Activated T-helper 1 cell treated with anti-CD3 and anti-CD28 coated beads, Interleukin-2, amount 50 U/mL, for 16 hours (primary cell): ENCODE results near the gene GPSM3.
A peak's percentile ranks its signal among the peaks of the same experiment; 100 is the strongest.
"Not testable (repeated sequence)": the region's sequence is repeated elsewhere in the genome, so short reads cannot be mapped to it uniquely, and the experiment has no call there.

Experiments
- DNase-seq, 2 donors: peaks; one replicate each; pipeline ENCODE4 v3.0.0-alpha.2; 2020; ENCODE audit warnings: low read depth in 1 of 2, low spot score in 1 of 2

GPSM3 gene

GRCh38 chr6:32152769-32153563 is 39.5 kb downstream of the GPSM3 start:
- DNase-seq: no peak

- DNase-seq: no peak
Measured at GRCh38 chr6:32151863-32152768, 40.3 kb downstream of the GPSM3 start, which contains the start of gene PRRT1. PRRT1 (minus strand) TSS chr6:32151939; CDS start chr6:32151827, 112 bp downstream.

- DNase-seq: no peak
Measured at GRCh38 chr6:32151181-32151862, 41.1 kb downstream of the GPSM3 start.

GRCh38 chr6:32149932-32150870 is 42.2 kb downstream of the GPSM3 start:
- no peak for DNase-seq

- DNase-seq: no peak
Measured at GRCh38 chr6:32149092-32149755, 43.2 kb downstream of the GPSM3 start.

GRCh38 chr6:32148289-32149091 is 44.0 kb downstream of the GPSM3 start:
- DNase-seq: peak; percentile 25 to 52

- DNase-seq: no peak
Measured at GRCh38 chr6:32147401-32148132, 44.9 kb downstream of the GPSM3 start.

- no peak for DNase-seq
Measured at GRCh38 chr6:32146687-32147086, 45.8 kb downstream of the GPSM3 start.

- no peak for DNase-seq
Measured at GRCh38 chr6:32146287-32146686, 46.2 kb downstream of the GPSM3 start.

- not testable (repeated sequence) for DNase-seq
Measured at GRCh38 chr6:32144238-32144637, 48.2 kb downstream of the GPSM3 start.
